Sigmoid colon (tissue), 7 donors: ENCODE measurements around the gene TBC1D19. TPM values are rescaled to one million over a fixed set of nuclear protein-coding genes. Genes with fewer than 3 reads are reported as not detected.

Experiments
- DNase-seq: peaks from one replicate; pipeline ENCODE4 v3.0.0-alpha.2; 2019
- H3K27ac ChIP-seq, 4 donors: fragments of 200-600 bp; sonication (generic); one replicate each; pipeline ENCODE4 v1.5.1; 2016 to 2019; ENCODE audit warnings: mild to moderate bottlenecking in 1 of 4
- H3K27me3 ChIP-seq, 3 donors: fragments of 200-600 bp; sonication (generic); one replicate each; pipeline ENCODE4 v1.5.1; 2019; ENCODE audit warnings: mild to moderate bottlenecking in 1 of 3
- H3K36me3 ChIP-seq, 4 donors: fragments of 200-600 bp; sonication (generic); one replicate each; pipeline ENCODE4 v1.5.1; 2016 to 2019
- H3K4me1 ChIP-seq, 4 donors: fragments of 200-600 bp; sonication (generic); one replicate each; pipeline ENCODE4 v1.5.1; 2017 to 2019
- H3K4me3 ChIP-seq, 4 donors: fragments of 200-600 bp; sonication (generic); one replicate each; pipeline ENCODE4 v1.5.1; 2017 to 2019; ENCODE audit warnings: mild to moderate bottlenecking in 2 of 4, moderate library complexity in 1 of 4
- H3K9me3 ChIP-seq, 4 donors: fragments of 200-600 bp in 3 of 4; sonication (generic) in 3 of 4; one replicate each; pipeline versions ENCODE4 v1.5.1 to v1.6.1; 2013 to 2019
- CTCF ChIP-seq, 4 experiments: fragments of 450-650 bp in 3 of 4; fragments of 200-600 bp in 1 of 4; IDR thresholded peaks; one replicate each; pipeline ENCODE4 v1.5.1; 2016 to 2019; ENCODE audit warnings: antibody characterized with exemption in 4 of 4, mild to moderate bottlenecking in 3 of 4, moderate library complexity in 2 of 4
- EP300 ChIP-seq, 4 donors: sonication (generic); formaldehyde crosslinking; IDR thresholded peaks; one replicate each; pipeline ENCODE4 v1.6.1; 2017; ENCODE audit warnings: antibody characterized with exemption in 4 of 4
- POLR2A ChIP-seq, 2 donors: fragments of 450-650 bp; IDR thresholded peaks; one replicate each; pipeline ENCODE4 v1.6.1; 2016; ENCODE audit warnings: antibody characterized with exemption in 2 of 2, mild to moderate bottlenecking in 2 of 2, moderate library complexity in 2 of 2
- POLR2AphosphoS5 ChIP-seq, 4 donors: sonication (generic); formaldehyde crosslinking; IDR thresholded peaks; one replicate each; pipeline ENCODE4 v1.6.1; 2017; ENCODE audit warnings: antibody characterized with exemption in 4 of 4
- WGBS, 2 donors: extraction: QIAGEN DNeasy Blood & Tissue Kit; methylation state at CpG; one replicate each; pipeline ENCODE4 v1.1.7; 2013; 5-methylcytosine and 5-hydroxymethylcytosine counted together
- intact Hi-C: fragments of 100-400 bp; cut with DNase I; formaldehyde crosslinking; loops from one replicate; pipeline ENCODE4 v1.15.1; 2023
- polyA plus RNA-seq, 3 donors: library from polyadenylated mRNA; stranded (reverse); fragments of 200-250 nt; gene quantifications; one replicate each; pipeline ENCODE4 v1.2.3, GENCODE V29; 2013
- total RNA-seq, 4 donors: library from RNA; depleted of rRNA; stranded (reverse); fragments of >200 nt; gene quantifications; one replicate each; pipeline ENCODE4 v1.1.0, GENCODE V29; 2016
- donor health status: healthy with polysubstance abuse.
- donor health status: Bipolar disorder and iron deficiency.
- donor health status: healthy.

TBC1D19 gene
- total and polyA plus RNA-seq, 7 donors = 1.4 to 31.8 (median 21.6) TPM

- no peaks in the 10 kb centered on the region for H3K9me3 ChIP-seq
- no peaks in the 10 kb centered on the region for H3K4me1 ChIP-seq
- H3K36me3 ChIP-seq = peaks cover 0 to 41% (median 0%) of the 10 kb centered on the region in 4 donors
- DNase-seq = no peak
- H3K27me3 ChIP-seq = no peaks in the 10 kb centered on the region
- intact Hi-C loops = no loop called here
- H3K27ac ChIP-seq = no peak overlapping the region
- H3K4me3 ChIP-seq = no peak overlapping the region
- TF ChIP-seq CTCF (IDR thresholded peaks at IDR 0.05) = no peak
- TF ChIP-seq POLR2A (IDR thresholded peaks at IDR 0.05) = no peak
- TF ChIP-seq POLR2AphosphoS5 (IDR thresholded peaks at IDR 0.05) = no peak
- no peak for TF ChIP-seq EP300 (IDR thresholded peaks at IDR 0.05)
- WGBS, 2 donors = 79 to 86% methylated on average over 1 of the region's 1 CpG
Observed at GRCh38 chr4:26751838-26752237, 168.0 kb downstream of the TBC1D19 start.

- WGBS, 2 donors = 95 to 97% methylated on average over 2 of the region's 2 CpGs
- no peak overlapping the region for H3K4me3 ChIP-seq
- H3K27me3 ChIP-seq = no peaks in the 10 kb centered on the region
- peaks cover 0 to 39% (median 0%) of the 10 kb centered on the region in 4 donors for H3K36me3 ChIP-seq
- TF ChIP-seq CTCF (IDR thresholded peaks at IDR 0.05) = no peak
- no peak for TF ChIP-seq POLR2AphosphoS5 (IDR thresholded peaks at IDR 0.05)
- TF ChIP-seq EP300 (IDR thresholded peaks at IDR 0.05) = no peak
- no peak for TF ChIP-seq POLR2A (IDR thresholded peaks at IDR 0.05)
- no peak overlapping the region for H3K27ac ChIP-seq
- DNase-seq = no peak
- H3K4me1 ChIP-seq = no peaks in the 10 kb centered on the region
- no peaks in the 10 kb centered on the region for H3K9me3 ChIP-seq
- intact Hi-C loops = no loop called here
Observed at GRCh38 chr4:26753187-26753586, 169.3 kb downstream of the TBC1D19 start.

- no peak for DNase-seq
- Histone ChIP-seq H3K27me3 (no peaks in the 10 kb centered on the region), H3K9me3 (no peaks in the 10 kb centered on the region), H3K4me3 (no peak overlapping the region), H3K36me3 (peaks cover 0 to 39% (median 0%) of the 10 kb centered on the region in 4 donors), H3K27ac (no peak overlapping the region), H3K4me1 (no peaks in the 10 kb centered on the region)
- 84 to 88% methylated on average over 10 of the region's 10 CpGs for WGBS, 2 donors
- intact Hi-C loops = no loop called here
- TF ChIP-seq POLR2A (IDR thresholded peaks at IDR 0.05) (no peak), POLR2AphosphoS5 (IDR thresholded peaks at IDR 0.05) (no peak), EP300 (IDR thresholded peaks at IDR 0.05) (no peak), CTCF (IDR thresholded peaks at IDR 0.05) (no peak)
Observed at GRCh38 chr4:26753617-26754016, 169.7 kb downstream of the TBC1D19 start.

GRCh38 chr4:26757751-26758150 is 173.9 kb downstream of the TBC1D19 start:
- Histone ChIP-seq H3K27me3 (no peaks in the 10 kb centered on the region), H3K4me3 (no peak overlapping the region), H3K36me3 (peaks cover 0 to 17% (median 0%) of the 10 kb centered on the region in 4 donors), H3K4me1 (no peaks in the 10 kb centered on the region), H3K9me3 (no peaks in the 10 kb centered on the region), H3K27ac (no peak overlapping the region)
- TF ChIP-seq POLR2AphosphoS5 (IDR thresholded peaks at IDR 0.05) (no peak), EP300 (IDR thresholded peaks at IDR 0.05) (no peak), POLR2A (IDR thresholded peaks at IDR 0.05) (no peak), CTCF (IDR thresholded peaks at IDR 0.05) (no peak)
- intact Hi-C loops = no loop called here
- no peak for DNase-seq
- 95 to 98% methylated on average over 1 of the region's 1 CpG for WGBS, 2 donors

- TF ChIP-seq CTCF (IDR thresholded peaks at IDR 0.05) (no peak), POLR2A (IDR thresholded peaks at IDR 0.05) (no peak), POLR2AphosphoS5 (IDR thresholded peaks at IDR 0.05) (no peak), EP300 (IDR thresholded peaks at IDR 0.05) (no peak)
- Histone ChIP-seq H3K4me3 (no peak overlapping the region), H3K9me3 (no peaks in the 10 kb centered on the region), H3K36me3 (peaks cover 0 to 17% (median 0%) of the 10 kb centered on the region in 4 donors), H3K27me3 (no peaks in the 10 kb centered on the region), H3K27ac (no peak overlapping the region), H3K4me1 (no peaks in the 10 kb centered on the region)
- WGBS, 2 donors = 88 to 90% methylated on average over 1 of the region's 1 CpG
- intact Hi-C loops = no loop called here
- DNase-seq = no peak
Observed at GRCh38 chr4:26758899-26759298, 175.0 kb downstream of the TBC1D19 start.
